ENCODE measurements around the gene ZNF579. TPM values are rescaled to one million over a fixed set of nuclear protein-coding genes. Genes with fewer than 3 reads are reported as not detected.

ZNF579 gene
- total and polyA plus RNA-seq, 2 of the 13 experiments (the other 11 are each of a cell fraction or from before 2014, with no cell fraction given): 2.1 to 2.9 TPM

DNA sequence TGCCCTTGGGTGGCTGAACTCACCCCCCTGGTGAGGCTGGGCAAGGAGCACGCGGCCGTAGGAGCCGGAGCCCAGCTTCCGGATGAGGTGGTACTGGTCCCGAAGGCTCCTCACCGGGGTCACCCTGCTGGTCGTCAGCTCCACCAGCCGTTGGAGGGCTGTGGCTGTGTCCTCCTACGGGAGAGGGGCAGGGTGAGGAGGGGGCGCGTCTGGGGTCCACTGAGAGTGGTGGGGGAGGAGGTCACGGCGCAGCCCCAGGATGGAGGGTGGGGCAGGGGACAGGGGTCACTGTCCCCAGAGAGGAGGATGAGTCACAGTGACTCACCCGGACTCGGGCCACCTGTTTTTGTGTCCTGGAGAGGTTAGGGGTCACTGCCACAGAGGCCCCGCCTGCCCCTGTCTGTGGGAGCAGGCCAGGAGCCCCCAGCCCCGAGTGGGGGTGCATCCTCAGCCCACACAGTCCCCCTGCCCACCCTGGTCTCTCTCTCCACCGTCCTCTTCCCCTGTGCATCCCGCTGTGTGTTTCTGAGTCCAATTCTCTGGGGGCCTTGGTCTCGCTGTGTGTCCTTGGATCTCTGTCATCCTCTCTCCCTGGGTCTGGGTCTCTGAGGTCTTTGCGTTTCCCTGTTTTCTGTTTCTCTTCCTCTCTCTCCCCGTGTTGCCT lies 35.7 kb downstream of the ZNF579 start (continued):
- TF ChIP-seq, protein P1, sequence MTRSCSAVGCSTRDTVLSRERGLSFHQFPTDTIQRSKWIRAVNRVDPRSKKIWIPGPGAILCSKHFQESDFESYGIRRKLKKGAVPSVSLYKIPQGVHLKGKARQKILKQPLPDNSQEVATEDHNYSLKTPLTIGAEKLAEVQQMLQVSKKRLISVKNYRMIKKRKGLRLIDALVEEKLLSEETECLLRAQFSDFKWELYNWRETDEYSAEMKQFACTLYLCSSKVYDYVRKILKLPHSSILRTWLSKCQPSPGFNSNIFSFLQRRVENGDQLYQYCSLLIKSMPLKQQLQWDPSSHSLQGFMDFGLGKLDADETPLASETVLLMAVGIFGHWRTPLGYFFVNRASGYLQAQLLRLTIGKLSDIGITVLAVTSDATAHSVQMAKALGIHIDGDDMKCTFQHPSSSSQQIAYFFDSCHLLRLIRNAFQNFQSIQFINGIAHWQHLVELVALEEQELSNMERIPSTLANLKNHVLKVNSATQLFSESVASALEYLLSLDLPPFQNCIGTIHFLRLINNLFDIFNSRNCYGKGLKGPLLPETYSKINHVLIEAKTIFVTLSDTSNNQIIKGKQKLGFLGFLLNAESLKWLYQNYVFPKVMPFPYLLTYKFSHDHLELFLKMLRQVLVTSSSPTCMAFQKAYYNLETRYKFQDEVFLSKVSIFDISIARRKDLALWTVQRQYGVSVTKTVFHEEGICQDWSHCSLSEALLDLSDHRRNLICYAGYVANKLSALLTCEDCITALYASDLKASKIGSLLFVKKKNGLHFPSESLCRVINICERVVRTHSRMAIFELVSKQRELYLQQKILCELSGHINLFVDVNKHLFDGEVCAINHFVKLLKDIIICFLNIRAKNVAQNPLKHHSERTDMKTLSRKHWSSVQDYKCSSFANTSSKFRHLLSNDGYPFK (CRISPR knock-in tag; IDR thresholded peaks at IDR 0.05; ENCODE audit: borderline replicate concordance): no peak
- TF ChIP-seq FOXJ3 (CRISPR knock-in tag; IDR thresholded peaks at IDR 0.05; ENCODE audit: borderline replicate concordance): no peak
- no peak for TF ChIP-seq SMAD3 (CRISPR knock-in tag; IDR thresholded peaks at IDR 0.05)
- TF ChIP-seq SMAD1 (CRISPR knock-in tag; IDR thresholded peaks at IDR 0.05; ENCODE audit: borderline replicate concordance, low read depth): no peak
- TF ChIP-seq, protein P2, sequence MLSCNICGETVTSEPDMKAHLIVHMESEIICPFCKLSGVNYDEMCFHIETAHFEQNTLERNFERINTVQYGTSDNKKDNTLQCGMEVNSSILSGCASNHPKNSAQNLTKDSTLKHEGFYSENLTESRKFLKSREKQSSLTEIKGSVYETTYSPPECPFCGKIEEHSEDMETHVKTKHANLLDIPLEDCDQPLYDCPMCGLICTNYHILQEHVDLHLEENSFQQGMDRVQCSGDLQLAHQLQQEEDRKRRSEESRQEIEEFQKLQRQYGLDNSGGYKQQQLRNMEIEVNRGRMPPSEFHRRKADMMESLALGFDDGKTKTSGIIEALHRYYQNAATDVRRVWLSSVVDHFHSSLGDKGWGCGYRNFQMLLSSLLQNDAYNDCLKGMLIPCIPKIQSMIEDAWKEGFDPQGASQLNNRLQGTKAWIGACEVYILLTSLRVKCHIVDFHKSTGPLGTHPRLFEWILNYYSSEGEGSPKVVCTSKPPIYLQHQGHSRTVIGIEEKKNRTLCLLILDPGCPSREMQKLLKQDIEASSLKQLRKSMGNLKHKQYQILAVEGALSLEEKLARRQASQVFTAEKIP (CRISPR knock-in tag; IDR thresholded peaks at IDR 0.05; ENCODE audit: borderline replicate concordance): no peak
- TF ChIP-seq, protein P3, sequence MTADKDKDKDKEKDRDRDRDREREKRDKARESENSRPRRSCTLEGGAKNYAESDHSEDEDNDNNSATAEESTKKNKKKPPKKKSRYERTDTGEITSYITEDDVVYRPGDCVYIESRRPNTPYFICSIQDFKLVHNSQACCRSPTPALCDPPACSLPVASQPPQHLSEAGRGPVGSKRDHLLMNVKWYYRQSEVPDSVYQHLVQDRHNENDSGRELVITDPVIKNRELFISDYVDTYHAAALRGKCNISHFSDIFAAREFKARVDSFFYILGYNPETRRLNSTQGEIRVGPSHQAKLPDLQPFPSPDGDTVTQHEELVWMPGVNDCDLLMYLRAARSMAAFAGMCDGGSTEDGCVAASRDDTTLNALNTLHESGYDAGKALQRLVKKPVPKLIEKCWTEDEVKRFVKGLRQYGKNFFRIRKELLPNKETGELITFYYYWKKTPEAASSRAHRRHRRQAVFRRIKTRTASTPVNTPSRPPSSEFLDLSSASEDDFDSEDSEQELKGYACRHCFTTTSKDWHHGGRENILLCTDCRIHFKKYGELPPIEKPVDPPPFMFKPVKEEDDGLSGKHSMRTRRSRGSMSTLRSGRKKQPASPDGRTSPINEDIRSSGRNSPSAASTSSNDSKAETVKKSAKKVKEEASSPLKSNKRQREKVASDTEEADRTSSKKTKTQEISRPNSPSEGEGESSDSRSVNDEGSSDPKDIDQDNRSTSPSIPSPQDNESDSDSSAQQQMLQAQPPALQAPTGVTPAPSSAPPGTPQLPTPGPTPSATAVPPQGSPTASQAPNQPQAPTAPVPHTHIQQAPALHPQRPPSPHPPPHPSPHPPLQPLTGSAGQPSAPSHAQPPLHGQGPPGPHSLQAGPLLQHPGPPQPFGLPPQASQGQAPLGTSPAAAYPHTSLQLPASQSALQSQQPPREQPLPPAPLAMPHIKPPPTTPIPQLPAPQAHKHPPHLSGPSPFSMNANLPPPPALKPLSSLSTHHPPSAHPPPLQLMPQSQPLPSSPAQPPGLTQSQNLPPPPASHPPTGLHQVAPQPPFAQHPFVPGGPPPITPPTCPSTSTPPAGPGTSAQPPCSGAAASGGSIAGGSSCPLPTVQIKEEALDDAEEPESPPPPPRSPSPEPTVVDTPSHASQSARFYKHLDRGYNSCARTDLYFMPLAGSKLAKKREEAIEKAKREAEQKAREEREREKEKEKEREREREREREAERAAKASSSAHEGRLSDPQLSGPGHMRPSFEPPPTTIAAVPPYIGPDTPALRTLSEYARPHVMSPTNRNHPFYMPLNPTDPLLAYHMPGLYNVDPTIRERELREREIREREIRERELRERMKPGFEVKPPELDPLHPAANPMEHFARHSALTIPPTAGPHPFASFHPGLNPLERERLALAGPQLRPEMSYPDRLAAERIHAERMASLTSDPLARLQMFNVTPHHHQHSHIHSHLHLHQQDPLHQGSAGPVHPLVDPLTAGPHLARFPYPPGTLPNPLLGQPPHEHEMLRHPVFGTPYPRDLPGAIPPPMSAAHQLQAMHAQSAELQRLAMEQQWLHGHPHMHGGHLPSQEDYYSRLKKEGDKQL (CRISPR knock-in tag; IDR thresholded peaks at IDR 0.05; ENCODE audit: low read depth): no peak
- TF ChIP-seq ZNF556 (CRISPR knock-in tag; IDR thresholded peaks at IDR 0.05; ENCODE audit: borderline replicate concordance): no peak
- TF ChIP-seq ZNF788 (CRISPR knock-in tag; IDR thresholded peaks at IDR 0.05; ENCODE audit: borderline replicate concordance): 0 out of 2 replicates have a peak, but pooled peaks have one; percentile 32
- TF ChIP-seq, protein P4, sequence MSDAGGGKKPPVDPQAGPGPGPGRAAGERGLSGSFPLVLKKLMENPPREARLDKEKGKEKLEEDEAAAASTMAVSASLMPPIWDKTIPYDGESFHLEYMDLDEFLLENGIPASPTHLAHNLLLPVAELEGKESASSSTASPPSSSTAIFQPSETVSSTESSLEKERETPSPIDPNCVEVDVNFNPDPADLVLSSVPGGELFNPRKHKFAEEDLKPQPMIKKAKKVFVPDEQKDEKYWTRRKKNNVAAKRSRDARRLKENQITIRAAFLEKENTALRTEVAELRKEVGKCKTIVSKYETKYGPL (CRISPR knock-in tag; IDR thresholded peaks at IDR 0.05): no peak
- TF ChIP-seq, protein P5, sequence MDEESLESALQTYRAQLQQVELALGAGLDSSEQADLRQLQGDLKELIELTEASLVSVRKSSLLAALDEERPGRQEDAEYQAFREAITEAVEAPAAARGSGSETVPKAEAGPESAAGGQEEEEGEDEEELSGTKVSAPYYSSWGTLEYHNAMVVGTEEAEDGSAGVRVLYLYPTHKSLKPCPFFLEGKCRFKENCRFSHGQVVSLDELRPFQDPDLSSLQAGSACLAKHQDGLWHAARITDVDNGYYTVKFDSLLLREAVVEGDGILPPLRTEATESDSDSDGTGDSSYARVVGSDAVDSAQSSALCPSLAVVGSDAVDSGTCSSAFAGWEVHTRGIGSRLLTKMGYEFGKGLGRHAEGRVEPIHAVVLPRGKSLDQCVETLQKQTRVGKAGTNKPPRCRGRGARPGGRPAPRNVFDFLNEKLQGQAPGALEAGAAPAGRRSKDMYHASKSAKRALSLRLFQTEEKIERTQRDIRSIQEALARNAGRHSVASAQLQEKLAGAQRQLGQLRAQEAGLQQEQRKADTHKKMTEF (CRISPR knock-in tag; IDR thresholded peaks at IDR 0.05): peak; percentile 19; the same call in 1 of the 2 replicates
- TF ChIP-seq, protein P6, sequence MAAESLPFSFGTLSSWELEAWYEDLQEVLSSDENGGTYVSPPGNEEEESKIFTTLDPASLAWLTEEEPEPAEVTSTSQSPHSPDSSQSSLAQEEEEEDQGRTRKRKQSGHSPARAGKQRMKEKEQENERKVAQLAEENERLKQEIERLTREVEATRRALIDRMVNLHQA (CRISPR knock-in tag; IDR thresholded peaks at IDR 0.05): no peak
- TF ChIP-seq ZNF230 (CRISPR knock-in tag; IDR thresholded peaks at IDR 0.05): no peak
- no peak; the same call in 1 of the 2 replicates for TF ChIP-seq FOXO1 (CRISPR knock-in tag; IDR thresholded peaks at IDR 0.05)
- TF ChIP-seq SPEN (CRISPR knock-in tag; IDR thresholded peaks at IDR 0.05; ENCODE audit: low read depth): no peak
- TF ChIP-seq KDM1A (CRISPR knock-in tag; IDR thresholded peaks at IDR 0.05): no peak
- TF ChIP-seq HOXA5 (CRISPR knock-in tag; IDR thresholded peaks at IDR 0.05): no peak
